GM21737 (cell line): ENCODE results near the gene ATRNL1.

ENCODE experiments used
- ATAC-seq: cut with Tn5 transposase; IDR thresholded peaks from one replicate; pipeline ENCODE4 v1.9.1; 2021; ENCODE audit warnings: mild to moderate bottlenecking, moderate library complexity; ENCODE audit not compliant: unreplicated experiment

Gene ATRNL1

GRCh38 chr10:115939101-115939854 lies 846.1 kb downstream of the ATRNL1 start:
- no peak for ATAC-seq

- ATAC-seq: no peak
Observed at GRCh38 chr10:115941361-115941771, 848.2 kb downstream of the ATRNL1 start.

GRCh38 chr10:115942101-115942500 lies 848.9 kb downstream of the ATRNL1 start:
- ATAC-seq: no peak

- no peak for ATAC-seq
Observed at GRCh38 chr10:115944538-115944937, 851.4 kb downstream of the ATRNL1 start.

GRCh38 chr10:115945701-115946445 lies 852.7 kb downstream of the ATRNL1 start:
- ATAC-seq: no peak

- no peak for ATAC-seq
Observed at GRCh38 chr10:115947104-115947503, 853.9 kb downstream of the ATRNL1 start.

- ATAC-seq: no peak
Observed at GRCh38 chr10:115948465-115948864, 855.3 kb downstream of the ATRNL1 start.

GRCh38 chr10:115949282-115949844 lies 856.2 kb downstream of the ATRNL1 start:
- ATAC-seq: no peak

- no peak for ATAC-seq
Observed at GRCh38 chr10:115950320-115950719, 857.2 kb downstream of the ATRNL1 start.

- no peak for ATAC-seq
Observed at GRCh38 chr10:115951242-115951641, 858.1 kb downstream of the ATRNL1 start.

- no peak for ATAC-seq
Observed at GRCh38 chr10:115953281-115953680, 860.1 kb downstream of the ATRNL1 start.

GRCh38 chr10:115953968-115954367 lies 860.8 kb downstream of the ATRNL1 start:
- ATAC-seq: no peak

GRCh38 chr10:115956225-115957011 lies 863.3 kb downstream of the ATRNL1 start:
- no peak for ATAC-seq

GRCh38 chr10:115957012-115957399 lies 863.8 kb downstream of the ATRNL1 start:
- ATAC-seq: no peak

- no peak for ATAC-seq
Observed at GRCh38 chr10:115957786-115958442, 864.7 kb downstream of the ATRNL1 start.

- ATAC-seq: no peak
Observed at GRCh38 chr10:115963848-115964247, 870.7 kb downstream of the ATRNL1 start.

- ATAC-seq: no peak
Observed at GRCh38 chr10:115964827-115965226, 871.7 kb downstream of the ATRNL1 start.

GRCh38 chr10:115965376-115965775 lies 872.2 kb downstream of the ATRNL1 start:
- ATAC-seq: no peak

- ATAC-seq: no peak
Observed at GRCh38 chr10:115968236-115968635, 875.1 kb downstream of the ATRNL1 start.

- no peak for ATAC-seq
Observed at GRCh38 chr10:115969591-115969990, 876.4 kb downstream of the ATRNL1 start.

- no peak for ATAC-seq
Observed at GRCh38 chr10:115971921-115972320, 878.8 kb downstream of the ATRNL1 start.
